Fibroblast of the aortic adventitia (primary cell): ENCODE data around the gene IGFN1. TPM values are rescaled to one million over a fixed set of nuclear protein-coding genes. Genes with fewer than 3 reads are reported as not detected.

Source experiments
- DNase-seq: peaks from one replicate; pipeline ENCODE4 v3.0.0-alpha.2; 2010; ENCODE audit warnings: low read depth
- H3K4me3 ChIP-seq: 2 replicates; pipeline ENCODE4 v1.5.1; 2011; ENCODE audit warnings: low read depth, mild to moderate bottlenecking, control low read depth, low read length, moderate library complexity
- CTCF ChIP-seq: IDR thresholded peaks from 2 replicates; pipeline ENCODE4 v1.5.1; 2011; ENCODE audit warnings: mild to moderate bottlenecking, low read length, control low read depth, inconsistent platforms; ENCODE audit not compliant: insufficient read depth
- total RNA-seq: library from RNA; depleted of rRNA; stranded (reverse); fragments of >200 nt; gene quantifications from 2 replicates; pipeline ENCODE4 v1.2.3, GENCODE V29; 2012; ENCODE audit warnings: low replicate concordance

Gene IGFN1
- total RNA-seq, 1 donor: under 0.01 TPM

- H3K4me3 ChIP-seq: peak overlapping the region; percentile 63
- peak; percentile 52 for TF ChIP-seq CTCF
- peak; percentile 36 for DNase-seq
Measured at GRCh38 chr1:201171063-201172036, 19.3 kb upstream of the IGFN1 start.

GRCh38 chr1:201172326-201172725 is 18.3 kb upstream of the IGFN1 start:
- no peak for DNase-seq
- TF ChIP-seq CTCF: no peak
- no peak overlapping the region for H3K4me3 ChIP-seq

GRCh38 chr1:201172999-201173610 is 17.5 kb upstream of the IGFN1 start:
- H3K4me3 ChIP-seq: no peak overlapping the region
- no peak for DNase-seq
- no peak for TF ChIP-seq CTCF

- no peak for DNase-seq
- no peak for TF ChIP-seq CTCF
- H3K4me3 ChIP-seq: no peak overlapping the region
Measured at GRCh38 chr1:201173736-201174135, 16.9 kb upstream of the IGFN1 start.

- no peak for TF ChIP-seq CTCF
- DNase-seq: no peak
- H3K4me3 ChIP-seq: no peak overlapping the region
Measured at GRCh38 chr1:201175820-201176500, 14.7 kb upstream of the IGFN1 start.

- H3K4me3 ChIP-seq: no peak overlapping the region
- TF ChIP-seq CTCF: no peak
- no peak for DNase-seq
Measured at GRCh38 chr1:201176940-201177339, 13.7 kb upstream of the IGFN1 start.
